GM08714 (cell line): ENCODE results near the gene LAMTOR2.

Experiments
- H3K4me3 ChIP-seq: fragments of 200-500 bp; sonication (Bioruptor generic); 2 replicates; pipeline ENCODE4 v1.5.1; 2014; ENCODE audit warnings: mild to moderate bottlenecking, low read length, inconsistent platforms
- ZNF274 ChIP-seq: IDR thresholded peaks from 2 replicates; pipeline ENCODE4 v1.6.1; 2012; ENCODE audit warnings: mild to moderate bottlenecking, low read depth, low read length

Gene LAMTOR2

GRCh38 chr1:156054500-156055280 is at the start of gene LAMTOR2:
Gene LAMTOR2, plus strand, starts transcription at chr1:156054782. Its CDS starts 108 bp downstream, at chr1:156054890.
- no peak for TF ChIP-seq ZNF274
- peak within 1 kb of the TSS; percentile 66 for H3K4me3 ChIP-seq

GRCh38 chr1:156004843-156005584 is 49.6 kb upstream of the LAMTOR2 start:
- TF ChIP-seq ZNF274: no peak
- H3K4me3 ChIP-seq: no peak overlapping the region

- no peak for TF ChIP-seq ZNF274
- no peak overlapping the region for H3K4me3 ChIP-seq
These were observed 47.8 kb upstream of the LAMTOR2 start for GRCh38 chr1:156006666-156007376.

- no peak overlapping the region for H3K4me3 ChIP-seq
- TF ChIP-seq ZNF274: no peak
These were observed 45.2 kb upstream of the LAMTOR2 start for GRCh38 chr1:156009404-156009803.

- peak overlapping the region; percentile 47; the same call in 1 of the 2 replicates for H3K4me3 ChIP-seq
- no peak for TF ChIP-seq ZNF274
These were observed 42.3 kb upstream of the LAMTOR2 start for GRCh38 chr1:156012051-156012817.

GRCh38 chr1:156014829-156015228 is 39.8 kb upstream of the LAMTOR2 start:
- no peak for TF ChIP-seq ZNF274
- H3K4me3 ChIP-seq: no peak overlapping the region

- TF ChIP-seq ZNF274: no peak
These were observed 34.7 kb upstream of the LAMTOR2 start for GRCh38 chr1:156019946-156020292.

GRCh38 chr1:156020293-156021092 is 34.1 kb upstream of the LAMTOR2 start, which contains the start of gene SSR2:
Gene SSR2, minus strand, starts transcription at chr1:156020951. Its CDS starts 784 bp downstream, at chr1:156020167.
- TF ChIP-seq ZNF274: no peak
- H3K4me3 ChIP-seq: peak within 1 kb of the TSS; percentile 70

More at GRCh38 chr1:156019946-156020292, 34.7 kb upstream of the LAMTOR2 start:
- peak overlapping the region; percentile 70 for H3K4me3 ChIP-seq

- TF ChIP-seq ZNF274: no peak
- H3K4me3 ChIP-seq: no peak overlapping the region; the same call in 1 of the 2 replicates
These were observed 33.5 kb upstream of the LAMTOR2 start for GRCh38 chr1:156021093-156021428.

- TF ChIP-seq ZNF274: no peak
These were observed 32.6 kb upstream of the LAMTOR2 start for GRCh38 chr1:156021954-156022353.

GRCh38 chr1:156024801-156025200 is 29.8 kb upstream of the LAMTOR2 start:
- no peak for TF ChIP-seq ZNF274
- no peak overlapping the region for H3K4me3 ChIP-seq

More at GRCh38 chr1:156021954-156022353, 32.6 kb upstream of the LAMTOR2 start:
- H3K4me3 ChIP-seq: no peak overlapping the region

GRCh38 chr1:156025876-156026275 is 28.7 kb upstream of the LAMTOR2 start:
- no peak for TF ChIP-seq ZNF274
- no peak overlapping the region for H3K4me3 ChIP-seq

GRCh38 chr1:156026588-156026987 is 28.0 kb upstream of the LAMTOR2 start:
- TF ChIP-seq ZNF274: no peak
- no peak overlapping the region for H3K4me3 ChIP-seq
